SJSA1 (cell line): ENCODE data around the gene GALNTL6. TPM values are rescaled to one million over a fixed set of nuclear protein-coding genes. Genes with fewer than 3 reads are reported as not detected.
"Not testable (repeated sequence)": the region's sequence is repeated elsewhere in the genome, so short reads cannot be mapped to it uniquely, and the experiment has no call there.

Source experiments
- DNase-seq, 2 experiments: peaks; one replicate each; pipeline ENCODE4 v3.0.0-alpha.2; 2015 to 2020; ENCODE audit warnings: low spot score in 2 of 2, low read depth in 1 of 2
- H3K27ac ChIP-seq: fragments of 250-450 bp; sonication (Bioruptor Pico); 2 replicates; pipeline ENCODE4 v1.5.1; 2020; ENCODE audit warnings: mild to moderate bottlenecking, moderate library complexity
- H3K27me3 ChIP-seq: fragments of 250-450 bp; sonication (Bioruptor Pico); replicated peaks from 2 replicates; pipeline ENCODE4 v1.5.1; 2020; ENCODE audit warnings: mild to moderate bottlenecking, moderate library complexity
- H3K36me3 ChIP-seq: fragments of 250-450 bp; sonication (Bioruptor Pico); 2 replicates; pipeline ENCODE4 v1.5.1; 2020; ENCODE audit warnings: mild to moderate bottlenecking
- H3K4me1 ChIP-seq: fragments of 250-450 bp; sonication (Bioruptor Pico); replicated peaks from 2 replicates; pipeline ENCODE4 v1.6.1; 2021; ENCODE audit warnings: mild to moderate bottlenecking
- H3K4me3 ChIP-seq: fragments of 250-450 bp; sonication (Bioruptor Pico); 2 replicates; pipeline ENCODE4 v1.5.1; 2020; ENCODE audit warnings: mild to moderate bottlenecking
- H3K9me3 ChIP-seq: fragments of 250-450 bp; sonication (Bioruptor Pico); replicated peaks from 2 replicates; pipeline ENCODE4 v1.5.1; 2020; ENCODE audit warnings: mild to moderate bottlenecking
- total RNA-seq: library from RNA; depleted of rRNA; stranded (reverse); fragments of >200 nt; shearing (Covaris generic); gene quantifications from 2 replicates; pipeline ENCODE4 v1.2.3, GENCODE V29; 2014

The GALNTL6 gene
- total RNA-seq, 1 experiment from 2014 or later: 0.08 TPM

GRCh38 chr4:172950990-172951389 is 1137.8 kb downstream of the GALNTL6 start:
- Histone ChIP-seq H3K4me3 (no peak overlapping the region), H3K27me3 (peaks cover 13% of the 10 kb centered on the region), H3K4me1 (no peaks in the 10 kb centered on the region), H3K36me3 (no peaks in the 10 kb centered on the region), H3K27ac (no peak overlapping the region), H3K9me3 (no peaks in the 10 kb centered on the region)
- no peak for DNase-seq

GRCh38 chr4:172951679-172952451 is 1138.7 kb downstream of the GALNTL6 start:
- Histone ChIP-seq H3K9me3 (no peaks in the 10 kb centered on the region), H3K27me3 (peaks cover 11% of the 10 kb centered on the region), H3K27ac (no peak overlapping the region), H3K4me3 (no peak overlapping the region), H3K36me3 (no peaks in the 10 kb centered on the region), H3K4me1 (no peaks in the 10 kb centered on the region)
- DNase-seq: no peak

- H3K36me3 ChIP-seq: no peaks in the 10 kb centered on the region
- no peak for DNase-seq
- no peak overlapping the region for H3K4me3 ChIP-seq
- H3K27me3 ChIP-seq: peaks cover 5% of the 10 kb centered on the region
- no peaks in the 10 kb centered on the region for H3K9me3 ChIP-seq
- no peak overlapping the region for H3K27ac ChIP-seq
- no peaks in the 10 kb centered on the region for H3K4me1 ChIP-seq
These were observed 1140.8 kb downstream of the GALNTL6 start for GRCh38 chr4:172953896-172954568.

DNA sequence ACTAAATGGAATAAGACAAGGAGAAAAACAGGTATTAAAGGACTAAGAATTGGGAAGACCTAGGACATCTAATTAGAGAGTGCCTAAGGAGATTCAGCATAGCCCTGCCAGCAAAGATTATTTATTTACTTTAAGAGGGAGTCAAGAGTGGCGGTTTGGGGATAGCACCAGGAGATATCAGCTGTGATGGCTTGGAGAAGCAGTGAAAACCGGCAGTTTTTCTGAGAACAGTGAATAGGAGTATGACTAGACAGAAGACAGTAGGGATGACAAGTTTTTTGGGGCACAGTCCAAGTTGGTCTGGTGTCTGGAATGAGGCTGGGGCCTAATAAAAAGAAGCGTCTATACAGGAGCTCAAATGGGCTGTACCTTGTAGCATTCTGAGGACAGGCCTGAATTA is 1143.1 kb downstream of the GALNTL6 start:
- H3K4me3 ChIP-seq, H3K27me3 ChIP-seq, H3K27ac ChIP-seq, DNase-seq, H3K36me3 ChIP-seq, H3K9me3 ChIP-seq, H3K4me1 ChIP-seq: not testable (repeated sequence)

GRCh38 chr4:172957216-172957615 is 1144.0 kb downstream of the GALNTL6 start:
- Histone ChIP-seq H3K4me1 (no peaks in the 10 kb centered on the region), H3K27me3 (peaks cover 3% of the 10 kb centered on the region; the same call in 1 of the 2 replicates), H3K27ac (no peak overlapping the region), H3K4me3 (no peak overlapping the region), H3K36me3 (no peaks in the 10 kb centered on the region), H3K9me3 (no peaks in the 10 kb centered on the region)
- DNase-seq: no peak

GRCh38 chr4:172962564-172963353 is 1149.6 kb downstream of the GALNTL6 start:
- Histone ChIP-seq H3K27me3 (peaks cover 20% of the 10 kb centered on the region), H3K27ac (no peak overlapping the region), H3K4me3 (no peak overlapping the region), H3K9me3 (no peaks in the 10 kb centered on the region), H3K36me3 (no peaks in the 10 kb centered on the region), H3K4me1 (no peaks in the 10 kb centered on the region)
- DNase-seq: peak in 1 of 2 experiments; percentile 7

DNA sequence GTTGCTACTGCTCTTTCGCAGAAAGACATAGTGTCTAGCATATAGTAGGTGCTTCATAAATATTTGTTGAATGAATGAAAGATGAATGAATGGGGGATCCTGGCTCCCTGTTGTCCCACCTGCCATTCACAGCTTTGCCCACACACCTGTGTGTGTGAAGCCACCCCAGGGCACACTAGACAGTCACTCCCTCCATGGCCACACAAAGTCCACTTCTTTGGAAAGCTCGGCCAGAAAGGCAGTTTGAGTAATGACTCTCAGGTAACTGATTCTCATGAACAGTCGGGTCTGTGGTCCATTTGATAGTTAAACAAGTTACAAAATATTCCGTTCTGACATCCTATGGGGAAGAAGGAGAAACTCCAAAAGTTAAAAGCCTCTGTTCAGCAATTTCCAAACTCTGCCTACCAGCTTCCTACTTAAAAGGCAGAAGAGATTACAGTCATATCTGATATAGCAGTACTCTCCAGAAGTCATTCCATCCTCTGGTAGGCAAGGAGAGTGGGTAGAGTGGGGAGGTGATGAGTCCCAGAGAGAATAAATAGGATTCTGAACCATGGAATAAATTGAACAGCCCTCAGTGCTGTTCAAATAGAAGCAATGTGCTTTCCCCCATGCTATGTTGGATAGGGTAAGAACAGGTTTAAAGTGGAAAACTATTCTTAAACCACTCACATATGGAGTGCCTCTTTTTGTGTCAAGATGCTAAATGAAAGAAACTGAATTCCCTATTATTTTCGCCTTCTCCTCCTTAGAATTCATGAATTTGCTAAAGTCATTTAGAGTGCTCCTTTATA is 1150.5 kb downstream of the GALNTL6 start:
- DNase-seq: no peak
- Histone ChIP-seq H3K4me3 (no peak overlapping the region), H3K27ac (no peak overlapping the region), H3K4me1 (no peaks in the 10 kb centered on the region), H3K27me3 (peaks cover 20% of the 10 kb centered on the region), H3K9me3 (no peaks in the 10 kb centered on the region), H3K36me3 (no peaks in the 10 kb centered on the region)

- H3K4me1 ChIP-seq, H3K27me3 ChIP-seq, DNase-seq, H3K36me3 ChIP-seq, H3K27ac ChIP-seq, H3K9me3 ChIP-seq, H3K4me3 ChIP-seq: not testable (repeated sequence)
These were observed 1157.0 kb downstream of the GALNTL6 start for GRCh38 chr4:172970189-172970588.

- no peak overlapping the region for H3K4me3 ChIP-seq
- H3K9me3 ChIP-seq: peaks cover 1% of the 10 kb centered on the region; the same call in 1 of the 2 replicates
- DNase-seq: no peak
- H3K27me3 ChIP-seq: peaks cover 6% of the 10 kb centered on the region; the same call in 1 of the 2 replicates
- H3K4me1 ChIP-seq: peaks cover 3% of the 10 kb centered on the region; the same call in 1 of the 2 replicates
- no peak overlapping the region for H3K27ac ChIP-seq
- H3K36me3 ChIP-seq: no peaks in the 10 kb centered on the region
These were observed 1161.4 kb downstream of the GALNTL6 start for GRCh38 chr4:172974586-172974985.

- Histone ChIP-seq H3K4me1 (peaks cover 3% of the 10 kb centered on the region; the same call in 1 of the 2 replicates), H3K27ac (no peak overlapping the region), H3K36me3 (no peaks in the 10 kb centered on the region), H3K9me3 (no peaks in the 10 kb centered on the region), H3K27me3 (peaks cover 6% of the 10 kb centered on the region; the same call in 1 of the 2 replicates), H3K4me3 (no peak overlapping the region)
- DNase-seq: no peak
These were observed 1162.5 kb downstream of the GALNTL6 start for GRCh38 chr4:172975651-172976229.

GRCh38 chr4:172977491-172978041 is 1164.4 kb downstream of the GALNTL6 start:
- not testable (repeated sequence) for H3K36me3 ChIP-seq, H3K27ac ChIP-seq, H3K4me3 ChIP-seq, DNase-seq, H3K4me1 ChIP-seq, H3K9me3 ChIP-seq, H3K27me3 ChIP-seq

GRCh38 chr4:172978848-172979247 is 1165.6 kb downstream of the GALNTL6 start:
- DNase-seq: no peak
- Histone ChIP-seq H3K27me3 (peaks cover 6% of the 10 kb centered on the region; the same call in 1 of the 2 replicates), H3K36me3 (no peaks in the 10 kb centered on the region), H3K4me3 (no peak overlapping the region), H3K4me1 (peaks cover 7% of the 10 kb centered on the region), H3K9me3 (no peaks in the 10 kb centered on the region), H3K27ac (no peak overlapping the region)
